ENCODE measurements around the gene TECPR2.

Gene TECPR2

GRCh38 chr14:102450206-102451063 is 87.7 kb downstream of the TECPR2 start:
- Histone ChIP-seq H3K27ac (ENCODE audit: low read depth, low read length) (no peak overlapping the region), H3K4me3 (ENCODE audit: low read depth, low read length) (no peak overlapping the region), H3K4me1 (ENCODE audit: control insufficient read depth, insufficient read depth, low read length) (no peaks in the 10 kb centered on the region), H3K36me3 (ENCODE audit: control insufficient read depth, insufficient read depth, low read length) (peaks cover 76% of the 10 kb centered on the region), H3K27me3 (ENCODE audit: control insufficient read depth, insufficient read depth, low read length) (no peaks in the 10 kb centered on the region), H3K9me3 (ENCODE audit: control insufficient read depth, insufficient read depth, low read depth, low read length) (no peaks in the 10 kb centered on the region), H3K9ac (ENCODE audit: low read length) (no peak overlapping the region)

GRCh38 chr14:102451064-102451352 is 88.3 kb downstream of the TECPR2 start:
- no peak overlapping the region for H3K27ac ChIP-seq (ENCODE audit: low read depth, low read length)
- peaks cover 70% of the 10 kb centered on the region for H3K36me3 ChIP-seq (ENCODE audit: control insufficient read depth, insufficient read depth, low read length)
- H3K4me3 ChIP-seq (ENCODE audit: low read depth, low read length), result no peak overlapping the region
- H3K4me1 ChIP-seq (ENCODE audit: control insufficient read depth, insufficient read depth, low read length), result no peaks in the 10 kb centered on the region
- no peak overlapping the region for H3K9ac ChIP-seq (ENCODE audit: low read length)
- H3K9me3 ChIP-seq (ENCODE audit: control insufficient read depth, insufficient read depth, low read depth, low read length), result no peaks in the 10 kb centered on the region
- H3K27me3 ChIP-seq (ENCODE audit: control insufficient read depth, insufficient read depth, low read length), result no peaks in the 10 kb centered on the region

GRCh38 chr14:102452302-102452701 is 89.6 kb downstream of the TECPR2 start:
- peaks cover 64% of the 10 kb centered on the region for H3K36me3 ChIP-seq (ENCODE audit: control insufficient read depth, insufficient read depth, low read length)
- H3K27me3 ChIP-seq (ENCODE audit: control insufficient read depth, insufficient read depth, low read length), result no peaks in the 10 kb centered on the region
- H3K4me1 ChIP-seq (ENCODE audit: control insufficient read depth, insufficient read depth, low read length), result no peaks in the 10 kb centered on the region
- H3K4me3 ChIP-seq (ENCODE audit: low read depth, low read length), result no peak overlapping the region
- no peak overlapping the region for H3K27ac ChIP-seq (ENCODE audit: low read depth, low read length)
- no peak overlapping the region for H3K9ac ChIP-seq (ENCODE audit: low read length)
- H3K9me3 ChIP-seq (ENCODE audit: control insufficient read depth, insufficient read depth, low read depth, low read length), result no peaks in the 10 kb centered on the region

DNA sequence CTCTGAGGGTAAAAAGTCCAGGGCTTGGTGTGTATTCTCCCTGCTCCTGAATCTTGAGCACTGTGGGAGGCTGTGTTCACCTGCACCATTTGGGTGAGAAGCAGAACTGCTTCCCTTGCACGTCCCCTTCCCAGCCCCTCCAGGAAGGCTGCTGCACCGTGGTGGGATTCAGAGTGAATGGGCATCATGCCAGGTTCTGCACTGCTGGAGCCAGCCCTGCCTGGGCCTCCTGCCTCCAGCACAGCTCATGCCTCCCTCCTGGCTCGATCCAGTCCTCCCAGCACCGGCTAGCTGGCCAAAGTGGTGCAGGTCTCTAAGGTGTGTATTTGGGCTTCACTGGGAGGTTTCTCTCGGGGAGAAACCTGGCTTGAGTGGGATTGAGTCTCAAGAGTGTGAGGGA is 92.0 kb downstream of the TECPR2 start:
- Histone ChIP-seq H3K9ac (ENCODE audit: low read length) (no peak overlapping the region), H3K27ac (ENCODE audit: low read depth, low read length) (no peak overlapping the region), H3K36me3 (ENCODE audit: control insufficient read depth, insufficient read depth, low read length) (peaks cover 57% of the 10 kb centered on the region), H3K27me3 (ENCODE audit: control insufficient read depth, insufficient read depth, low read length) (no peaks in the 10 kb centered on the region), H3K4me1 (ENCODE audit: control insufficient read depth, insufficient read depth, low read length) (no peaks in the 10 kb centered on the region), H3K4me3 (ENCODE audit: low read depth, low read length) (no peak overlapping the region), H3K9me3 (ENCODE audit: control insufficient read depth, insufficient read depth, low read depth, low read length) (no peaks in the 10 kb centered on the region)

GRCh38 chr14:102457509-102457908 is 94.8 kb downstream of the TECPR2 start:
- Histone ChIP-seq H3K27ac (ENCODE audit: low read depth, low read length) (no peak overlapping the region), H3K36me3 (ENCODE audit: control insufficient read depth, insufficient read depth, low read length) (peaks cover 29% of the 10 kb centered on the region), H3K4me3 (ENCODE audit: low read depth, low read length) (no peak overlapping the region), H3K9me3 (ENCODE audit: control insufficient read depth, insufficient read depth, low read depth, low read length) (no peaks in the 10 kb centered on the region), H3K9ac (ENCODE audit: low read length) (no peak overlapping the region), H3K4me1 (ENCODE audit: control insufficient read depth, insufficient read depth, low read length) (no peaks in the 10 kb centered on the region), H3K27me3 (ENCODE audit: control insufficient read depth, insufficient read depth, low read length) (no peaks in the 10 kb centered on the region)

GRCh38 chr14:102461490-102462338 is 99.0 kb downstream of the TECPR2 start:
- Histone ChIP-seq H3K36me3 (ENCODE audit: control insufficient read depth, insufficient read depth, low read length) (peaks cover 28% of the 10 kb centered on the region), H3K4me3 (ENCODE audit: low read depth, low read length) (no peak overlapping the region)

DNA sequence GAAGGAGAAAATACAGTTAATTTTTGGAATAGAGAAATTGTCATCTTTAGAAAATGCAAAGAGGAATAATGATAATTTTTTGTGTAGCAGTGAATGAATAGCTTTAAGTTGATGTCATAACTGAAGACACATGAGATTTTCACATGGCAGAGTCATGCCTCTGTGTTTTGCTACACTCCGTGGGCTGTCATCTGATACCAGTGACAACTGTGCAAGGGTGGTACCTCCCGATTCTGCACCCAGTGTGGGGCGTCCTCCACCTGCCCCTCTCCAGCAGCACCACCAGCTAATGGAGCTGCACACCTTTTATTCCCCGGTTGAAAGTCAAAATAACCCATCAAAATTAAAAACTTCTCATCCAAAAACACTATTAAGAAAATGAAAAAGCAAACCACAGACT is 99.7 kb downstream of the TECPR2 start:
- Histone ChIP-seq H3K4me3 (ENCODE audit: low read depth, low read length) (no peak overlapping the region), H3K27me3 (ENCODE audit: control insufficient read depth, insufficient read depth, low read length) (no peaks in the 10 kb centered on the region), H3K36me3 (ENCODE audit: control insufficient read depth, insufficient read depth, low read length) (peaks cover 31% of the 10 kb centered on the region), H3K9me3 (ENCODE audit: control insufficient read depth, insufficient read depth, low read depth, low read length) (no peaks in the 10 kb centered on the region), H3K9ac (ENCODE audit: low read length) (no peak overlapping the region), H3K4me1 (ENCODE audit: control insufficient read depth, insufficient read depth, low read length) (no peaks in the 10 kb centered on the region), H3K27ac (ENCODE audit: low read depth, low read length) (no peak overlapping the region)

More at GRCh38 chr14:102461490-102462338, 99.0 kb downstream of the TECPR2 start:
- Histone ChIP-seq H3K27ac (ENCODE audit: low read depth, low read length) (no peak overlapping the region), H3K9ac (ENCODE audit: low read length) (no peak overlapping the region), H3K9me3 (ENCODE audit: control insufficient read depth, insufficient read depth, low read depth, low read length) (no peaks in the 10 kb centered on the region), H3K4me1 (ENCODE audit: control insufficient read depth, insufficient read depth, low read length) (no peaks in the 10 kb centered on the region), H3K27me3 (ENCODE audit: control insufficient read depth, insufficient read depth, low read length) (no peaks in the 10 kb centered on the region)

DNA sequence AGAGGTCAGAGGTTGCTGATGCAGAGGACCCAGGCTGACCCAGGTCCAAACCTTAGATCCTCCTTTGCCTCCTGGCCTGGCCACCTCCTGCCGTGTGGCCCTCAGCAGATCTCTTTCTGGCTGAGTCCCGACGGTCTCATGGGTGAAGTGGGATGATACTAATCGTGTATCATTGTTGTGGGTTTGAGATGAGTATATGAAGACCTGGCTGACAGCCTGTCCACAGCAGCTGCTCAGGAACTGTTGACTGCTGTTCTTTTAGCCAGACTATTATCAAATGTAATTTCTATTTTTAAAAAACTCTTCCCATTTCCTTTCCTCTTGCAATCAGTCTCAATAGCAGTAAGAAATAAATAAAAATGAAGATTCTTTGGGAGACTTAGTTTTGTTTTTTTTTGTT is 101.3 kb downstream of the TECPR2 start:
- Histone ChIP-seq H3K9ac (ENCODE audit: low read length) (no peak overlapping the region), H3K4me1 (ENCODE audit: control insufficient read depth, insufficient read depth, low read length) (no peaks in the 10 kb centered on the region), H3K4me3 (ENCODE audit: low read depth, low read length) (no peak overlapping the region), H3K27me3 (ENCODE audit: control insufficient read depth, insufficient read depth, low read length) (no peaks in the 10 kb centered on the region), H3K27ac (ENCODE audit: low read depth, low read length) (no peak overlapping the region), H3K36me3 (ENCODE audit: control insufficient read depth, insufficient read depth, low read length) (peaks cover 24% of the 10 kb centered on the region), H3K9me3 (ENCODE audit: control insufficient read depth, insufficient read depth, low read depth, low read length) (no peaks in the 10 kb centered on the region)

DNA sequence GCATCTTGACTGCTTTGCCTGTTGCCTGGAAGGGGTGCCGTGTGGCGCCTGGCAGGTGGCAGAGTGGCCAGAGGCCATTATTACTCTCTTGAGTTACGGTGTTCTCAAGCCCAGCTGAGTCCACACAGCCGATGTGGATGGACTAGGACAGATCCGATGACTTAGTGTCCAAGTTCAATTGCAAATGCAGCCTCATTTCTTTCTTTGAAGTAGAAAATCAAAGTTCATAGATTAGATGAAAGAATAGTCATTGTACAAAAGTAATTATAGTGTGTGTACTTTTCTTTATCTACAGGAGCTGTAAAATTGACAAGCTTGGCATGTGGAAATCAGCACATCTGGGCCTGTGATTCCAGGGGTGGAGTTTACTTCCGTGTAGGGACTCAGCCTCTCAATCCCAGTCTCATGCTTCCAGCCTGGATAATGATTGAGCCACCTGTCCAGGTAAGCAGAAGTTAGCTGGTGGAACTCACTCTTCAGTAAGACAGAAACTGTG is 102.2 kb downstream of the TECPR2 start:
- peaks cover 24% of the 10 kb centered on the region for H3K36me3 ChIP-seq (ENCODE audit: control insufficient read depth, insufficient read depth, low read length)
- no peak overlapping the region for H3K9ac ChIP-seq (ENCODE audit: low read length)
- H3K4me1 ChIP-seq (ENCODE audit: control insufficient read depth, insufficient read depth, low read length), result no peaks in the 10 kb centered on the region
- H3K4me3 ChIP-seq (ENCODE audit: low read depth, low read length), result no peak overlapping the region
- no peaks in the 10 kb centered on the region for H3K27me3 ChIP-seq (ENCODE audit: control insufficient read depth, insufficient read depth, low read length)
- H3K27ac ChIP-seq (ENCODE audit: low read depth, low read length), result no peak overlapping the region
- H3K9me3 ChIP-seq (ENCODE audit: control insufficient read depth, insufficient read depth, low read depth, low read length), result no peaks in the 10 kb centered on the region

- Histone ChIP-seq H3K9me3 (ENCODE audit: control insufficient read depth, insufficient read depth, low read depth, low read length) (no peaks in the 10 kb centered on the region), H3K27ac (ENCODE audit: low read depth, low read length) (no peak overlapping the region), H3K9ac (ENCODE audit: low read length) (no peak overlapping the region), H3K36me3 (ENCODE audit: control insufficient read depth, insufficient read depth, low read length) (peaks cover 30% of the 10 kb centered on the region), H3K27me3 (ENCODE audit: control insufficient read depth, insufficient read depth, low read length) (no peaks in the 10 kb centered on the region), H3K4me1 (ENCODE audit: control insufficient read depth, insufficient read depth, low read length) (no peaks in the 10 kb centered on the region), H3K4me3 (ENCODE audit: low read depth, low read length) (no peak overlapping the region)
Observed at GRCh38 chr14:102469261-102469660, 106.5 kb downstream of the TECPR2 start.

Data from HUES6 (cell line).